NCI-H1105 (cell line): Measurements from ENCODE around the gene TXK.

Experiments used
- DNase-seq: peaks from one replicate; lab custom pipeline; 2025; lab: John Stamatoyannopoulos, UW

The TXK gene

GRCh38 chr4:48103483-48104139, 30.4 kb downstream of the TXK start:
- DNase-seq = no peak

DNA sequence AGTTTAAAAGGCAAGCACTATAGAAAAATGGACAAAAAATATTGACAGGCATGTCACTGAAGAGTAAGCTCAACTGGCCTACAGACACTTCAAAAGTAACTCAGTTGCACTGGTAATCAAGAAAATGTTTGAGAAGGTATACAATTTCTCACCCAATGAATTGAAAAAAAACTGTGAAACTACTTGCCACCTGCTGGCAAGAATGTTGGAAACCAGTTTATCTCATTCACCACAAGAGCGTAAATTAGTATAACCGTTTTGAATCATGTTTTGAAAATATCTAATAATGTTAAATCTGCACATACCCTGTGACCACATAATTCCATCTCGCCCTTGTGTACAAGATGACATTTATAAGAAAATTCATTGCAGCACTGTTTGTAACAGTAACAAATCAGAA, 31.7 kb downstream of the TXK start:
- no peak for DNase-seq

GRCh38 chr4:48100256-48100655, 33.8 kb downstream of the TXK start:
- no peak for DNase-seq

GRCh38 chr4:48095441-48095840, 38.6 kb downstream of the TXK start:
- DNase-seq = no peak

- DNase-seq = no peak
These were observed 40.0 kb downstream of the TXK start for GRCh38 chr4:48093991-48094416.

DNA sequence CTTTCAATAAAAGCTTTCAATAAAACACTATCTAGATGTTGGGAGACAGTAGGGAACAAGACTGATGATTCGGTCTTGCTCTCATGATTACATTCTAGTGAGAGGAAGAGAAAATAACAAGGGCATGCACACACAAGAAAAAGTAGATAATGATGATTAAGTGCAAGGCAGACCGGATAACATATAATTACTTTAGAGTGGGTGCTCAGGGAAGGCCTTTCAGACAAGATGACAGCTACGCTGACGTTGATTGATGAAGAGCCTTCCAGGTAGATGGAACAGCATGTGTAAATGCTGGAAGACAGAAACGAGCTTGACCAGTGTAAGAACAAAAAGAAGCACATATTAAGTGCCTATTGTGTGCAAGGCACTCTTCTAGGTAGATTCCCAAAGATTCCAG, 43.4 kb downstream of the TXK start:
- peak; percentile 48 for DNase-seq

GRCh38 chr4:48085821-48086589, 48.0 kb downstream of the TXK start:
- no peak for DNase-seq

GRCh38 chr4:48082956-48083355, 51.1 kb downstream of the TXK start:
- no peak for DNase-seq

GRCh38 chr4:48081196-48081595, 52.9 kb downstream of the TXK start:
- DNase-seq = no peak

- no peak for DNase-seq
These were observed 54.1 kb downstream of the TXK start for GRCh38 chr4:48079972-48080391.

DNA sequence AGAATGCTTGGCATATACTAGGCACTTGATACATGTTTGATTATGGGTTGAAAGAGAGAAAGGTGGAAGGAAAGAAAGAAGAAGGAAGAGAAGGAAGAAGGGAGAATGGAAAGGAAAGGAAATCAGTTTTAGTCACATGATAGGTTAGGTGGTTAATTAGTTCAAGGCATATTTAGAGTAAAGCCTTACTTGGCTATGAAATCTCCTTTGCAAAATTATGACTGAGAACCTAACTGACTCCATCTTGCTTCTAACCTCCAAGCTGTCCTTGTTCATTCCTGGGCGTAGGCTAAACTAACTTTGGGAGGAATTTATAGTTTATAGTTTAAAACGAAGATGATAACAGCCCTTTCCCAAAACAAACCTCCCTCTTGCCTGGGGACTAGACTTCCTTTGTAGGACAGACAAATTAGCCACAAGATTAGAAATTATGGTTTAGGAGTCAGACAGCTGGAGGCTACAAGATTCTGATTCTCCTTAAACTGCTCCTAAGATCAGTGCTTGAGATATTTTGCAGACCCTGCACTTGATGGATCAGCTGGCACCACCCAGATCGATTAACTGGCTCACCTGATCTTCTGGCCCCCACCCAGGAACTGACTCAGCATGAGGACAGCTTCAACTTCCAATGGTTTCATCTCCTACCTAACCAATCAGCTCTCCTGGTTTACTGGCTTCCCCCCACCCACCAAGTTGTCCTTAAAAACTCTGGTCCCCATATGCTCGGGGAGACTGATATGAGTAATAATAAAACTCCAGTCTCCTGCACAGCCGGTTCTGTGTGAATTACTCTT, 55.0 kb downstream of the TXK start:
- DNase-seq = no peak

DNA sequence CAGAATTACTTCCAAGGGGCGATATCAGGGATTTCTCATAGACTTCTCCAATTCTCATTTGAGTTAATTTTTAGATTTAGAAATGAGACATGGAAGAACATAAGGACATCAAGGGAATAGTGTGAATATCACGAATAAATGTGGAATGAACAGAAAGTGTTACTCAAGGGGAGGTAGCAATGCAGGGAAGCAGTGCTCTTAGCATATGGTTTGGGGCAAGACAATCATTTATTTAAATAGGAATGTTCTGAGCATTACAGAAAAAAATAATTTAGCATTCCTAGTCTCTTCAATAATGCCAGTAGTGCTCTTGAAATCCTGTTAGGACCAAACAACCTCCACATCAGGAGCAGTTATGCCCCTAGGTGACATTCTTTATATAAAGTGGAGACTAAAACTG, 55.6 kb downstream of the TXK start:
- DNase-seq = no peak

- no peak for DNase-seq
These were observed 59.4 kb downstream of the TXK start for GRCh38 chr4:48074657-48075056.

DNA sequence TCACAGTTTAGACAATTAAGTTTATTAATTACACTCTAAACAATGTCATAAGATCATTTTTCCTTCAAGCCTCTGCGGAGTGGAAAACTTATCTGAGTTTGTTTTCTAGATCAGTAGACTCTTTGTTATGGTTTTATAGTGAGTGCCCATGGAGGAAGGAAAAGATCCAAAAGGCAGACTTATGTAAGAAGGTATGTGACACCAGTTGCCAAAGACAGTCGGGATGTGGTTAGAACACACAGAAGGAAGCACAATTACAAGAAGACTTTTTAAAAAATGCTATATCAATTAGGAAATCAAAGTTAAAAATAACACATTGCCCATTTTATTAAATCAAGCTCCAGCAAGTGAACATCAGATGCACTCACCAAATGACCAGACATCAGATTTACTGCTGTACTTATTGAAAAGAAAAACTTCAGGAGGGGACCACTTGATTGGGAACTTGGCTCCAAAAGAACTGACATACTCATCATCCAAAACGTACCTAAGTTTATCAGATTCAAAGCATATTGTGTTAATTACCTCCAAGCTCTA, 60.4 kb downstream of the TXK start:
- DNase-seq = no peak

GRCh38 chr4:48071191-48071590, 62.9 kb downstream of the TXK start:
- no peak for DNase-seq

DNA sequence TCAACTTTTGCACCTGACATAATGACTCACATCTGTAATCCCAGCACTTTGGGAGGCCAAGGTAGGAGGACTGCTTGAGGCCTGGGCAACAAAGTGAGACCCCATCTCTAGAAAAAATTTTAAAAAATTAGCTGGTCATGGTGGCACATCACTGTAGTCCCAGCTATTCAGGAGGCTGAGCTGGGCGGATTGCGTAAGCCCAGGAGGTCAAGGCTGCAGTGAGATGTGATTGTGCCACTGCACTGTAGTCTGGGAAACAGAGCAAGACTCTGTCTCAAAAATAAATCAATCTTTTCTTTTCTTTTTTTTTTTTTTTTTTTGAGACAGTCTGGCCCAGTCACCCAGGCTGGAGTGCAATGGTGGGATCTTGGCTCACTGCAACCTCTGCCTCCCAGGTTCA, 65.0 kb downstream of the TXK start:
- DNase-seq = no peak

- DNase-seq = no peak
These were observed 65.9 kb downstream of the TXK start for GRCh38 chr4:48068182-48068581.

DNA sequence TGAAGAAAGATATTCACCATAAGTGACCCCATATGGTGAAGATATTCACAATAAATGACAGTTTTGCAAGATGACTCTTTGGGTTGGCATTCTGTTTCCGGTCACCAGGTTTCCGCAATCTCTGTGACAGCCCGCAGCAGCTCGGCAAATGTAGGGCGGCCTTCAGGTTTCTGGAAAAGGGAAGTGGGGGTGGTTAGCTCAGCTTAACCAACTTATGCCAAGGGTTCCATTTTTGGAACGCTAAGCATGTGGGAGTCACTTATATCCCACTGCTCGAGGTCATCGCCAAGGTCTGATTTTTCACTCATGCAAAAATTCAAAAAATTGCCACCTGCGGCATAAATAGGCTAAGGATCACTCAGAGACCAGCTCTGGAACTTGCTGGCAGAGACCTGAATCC, 66.5 kb downstream of the TXK start:
- DNase-seq = no peak

DNA sequence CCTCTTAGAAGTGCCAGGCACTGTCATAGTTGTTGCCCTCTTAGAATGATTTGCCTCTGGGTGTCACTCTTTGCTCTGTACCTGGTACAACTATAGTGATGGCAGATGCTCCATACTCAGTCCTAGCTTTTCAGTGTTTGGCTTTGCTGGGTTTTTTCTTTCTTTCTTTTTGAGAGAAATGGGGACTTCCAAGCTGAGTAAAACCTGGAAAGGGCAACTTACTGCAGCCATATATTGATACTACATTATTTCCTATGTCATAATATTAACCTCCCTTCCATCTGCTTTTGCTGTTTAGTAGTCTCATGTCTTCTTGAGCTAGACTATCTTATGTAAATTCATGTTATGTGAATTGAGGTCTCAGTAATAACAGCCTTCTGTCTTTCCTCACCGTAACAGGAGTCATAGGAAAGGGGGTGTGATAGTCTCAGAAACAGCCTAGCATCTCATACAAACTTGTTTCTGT, 68.4 kb downstream of the TXK start:
- no peak for DNase-seq

- DNase-seq = no peak
These were observed 69.7 kb downstream of the TXK start for GRCh38 chr4:48064349-48064748.

DNA sequence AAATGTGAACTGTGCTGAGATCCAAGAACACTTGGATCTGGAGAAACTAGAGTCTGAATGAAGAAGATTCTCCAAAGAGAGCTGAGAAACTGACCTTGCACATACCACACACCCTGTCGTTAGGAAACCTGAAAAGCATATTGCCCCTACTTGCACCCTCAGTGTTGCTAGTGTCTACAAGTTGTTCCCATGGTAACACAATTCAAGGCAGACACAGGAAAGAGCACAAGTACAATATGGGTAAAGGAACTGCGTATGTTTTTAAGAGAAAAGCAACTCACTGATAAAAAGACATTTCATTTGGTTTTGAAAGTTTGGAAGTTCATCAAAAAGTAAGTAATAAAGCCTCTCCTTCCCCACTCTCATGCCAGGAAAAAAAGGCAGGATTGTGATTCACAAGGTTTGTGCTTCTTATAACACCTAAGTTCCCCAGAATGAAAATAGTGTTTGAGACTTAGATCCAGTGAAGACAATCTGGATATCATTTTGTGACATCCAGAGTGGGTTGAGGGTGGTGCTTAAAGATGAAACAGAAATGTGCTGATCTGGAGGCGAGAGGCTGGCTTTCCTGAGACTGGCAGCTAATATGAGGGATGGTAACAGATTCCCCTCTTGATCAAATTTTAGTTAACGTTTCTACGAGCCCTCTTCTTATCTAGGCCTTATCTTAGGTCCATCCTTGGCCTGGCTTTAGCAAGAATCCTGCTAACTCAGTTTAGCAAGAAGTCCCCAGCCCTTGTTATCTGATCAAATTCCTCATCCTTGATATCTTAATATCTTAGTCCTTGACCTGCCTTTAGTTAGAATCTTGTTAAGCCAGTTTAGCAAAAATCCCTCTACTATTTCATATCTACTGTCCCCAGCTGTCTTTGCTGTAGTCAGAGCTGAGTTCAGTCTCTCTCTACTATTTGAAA, 75.2 kb downstream of the TXK start:
- DNase-seq = no peak
